ENCODE measurements around the gene FAM217B.

DNA sequence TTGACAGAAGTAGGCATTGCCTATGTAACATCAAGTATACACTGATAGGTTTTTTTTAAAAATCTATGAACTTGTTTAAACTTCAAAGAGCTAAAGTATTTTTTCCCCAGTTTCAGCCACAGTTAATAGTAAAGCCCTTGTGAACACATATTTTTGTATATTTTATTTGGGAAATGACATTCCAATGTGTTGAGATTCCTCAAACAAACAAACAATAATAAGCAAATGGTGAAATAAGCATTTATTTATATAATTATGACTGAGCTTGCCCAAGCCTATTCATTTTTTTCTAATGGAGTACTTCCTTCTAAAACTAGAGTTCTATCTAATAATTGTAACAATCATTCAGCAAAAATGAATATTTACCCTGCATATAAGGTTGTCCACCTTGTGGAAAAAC is 19.2 kb upstream of the FAM217B start:
- TF ChIP-seq, protein P1, sequence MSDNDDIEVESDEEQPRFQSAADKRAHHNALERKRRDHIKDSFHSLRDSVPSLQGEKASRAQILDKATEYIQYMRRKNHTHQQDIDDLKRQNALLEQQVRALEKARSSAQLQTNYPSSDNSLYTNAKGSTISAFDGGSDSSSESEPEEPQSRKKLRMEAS (IDR thresholded peaks at IDR 0.05; ENCODE audit: low read depth) = no peak
- TF ChIP-seq MXI1 (IDR thresholded peaks at IDR 0.05; ENCODE audit: low read depth, low read length) (no peak), SIN3A (IDR thresholded peaks at IDR 0.05; ENCODE audit: borderline replicate concordance, low read depth, low read length) (no peak), YY1 (IDR thresholded peaks at IDR 0.05; ENCODE audit: low read depth) (no peak), RFX5 (IDR thresholded peaks at IDR 0.05; ENCODE audit: low read length) (no peak), POLR2AphosphoS5 (IDR thresholded peaks at IDR 0.05; ENCODE audit: low read depth, low read length) (no peak), EZH2phosphoT487 (IDR thresholded peaks at IDR 0.05; ENCODE audit: borderline replicate concordance, low read depth) (no peak), FOXJ3 (CRISPR knock-in tag; IDR thresholded peaks at IDR 0.05) (no peak), ELF1 (IDR thresholded peaks at IDR 0.05) (no peak)
- TF ChIP-seq, protein P2, sequence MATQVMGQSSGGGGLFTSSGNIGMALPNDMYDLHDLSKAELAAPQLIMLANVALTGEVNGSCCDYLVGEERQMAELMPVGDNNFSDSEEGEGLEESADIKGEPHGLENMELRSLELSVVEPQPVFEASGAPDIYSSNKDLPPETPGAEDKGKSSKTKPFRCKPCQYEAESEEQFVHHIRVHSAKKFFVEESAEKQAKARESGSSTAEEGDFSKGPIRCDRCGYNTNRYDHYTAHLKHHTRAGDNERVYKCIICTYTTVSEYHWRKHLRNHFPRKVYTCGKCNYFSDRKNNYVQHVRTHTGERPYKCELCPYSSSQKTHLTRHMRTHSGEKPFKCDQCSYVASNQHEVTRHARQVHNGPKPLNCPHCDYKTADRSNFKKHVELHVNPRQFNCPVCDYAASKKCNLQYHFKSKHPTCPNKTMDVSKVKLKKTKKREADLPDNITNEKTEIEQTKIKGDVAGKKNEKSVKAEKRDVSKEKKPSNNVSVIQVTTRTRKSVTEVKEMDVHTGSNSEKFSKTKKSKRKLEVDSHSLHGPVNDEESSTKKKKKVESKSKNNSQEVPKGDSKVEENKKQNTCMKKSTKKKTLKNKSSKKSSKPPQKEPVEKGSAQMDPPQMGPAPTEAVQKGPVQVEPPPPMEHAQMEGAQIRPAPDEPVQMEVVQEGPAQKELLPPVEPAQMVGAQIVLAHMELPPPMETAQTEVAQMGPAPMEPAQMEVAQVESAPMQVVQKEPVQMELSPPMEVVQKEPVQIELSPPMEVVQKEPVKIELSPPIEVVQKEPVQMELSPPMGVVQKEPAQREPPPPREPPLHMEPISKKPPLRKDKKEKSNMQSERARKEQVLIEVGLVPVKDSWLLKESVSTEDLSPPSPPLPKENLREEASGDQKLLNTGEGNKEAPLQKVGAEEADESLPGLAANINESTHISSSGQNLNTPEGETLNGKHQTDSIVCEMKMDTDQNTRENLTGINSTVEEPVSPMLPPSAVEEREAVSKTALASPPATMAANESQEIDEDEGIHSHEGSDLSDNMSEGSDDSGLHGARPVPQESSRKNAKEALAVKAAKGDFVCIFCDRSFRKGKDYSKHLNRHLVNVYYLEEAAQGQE (IDR thresholded peaks at IDR 0.05; ENCODE audit: low read depth, low read length) = no peak
- TF ChIP-seq, protein P3, sequence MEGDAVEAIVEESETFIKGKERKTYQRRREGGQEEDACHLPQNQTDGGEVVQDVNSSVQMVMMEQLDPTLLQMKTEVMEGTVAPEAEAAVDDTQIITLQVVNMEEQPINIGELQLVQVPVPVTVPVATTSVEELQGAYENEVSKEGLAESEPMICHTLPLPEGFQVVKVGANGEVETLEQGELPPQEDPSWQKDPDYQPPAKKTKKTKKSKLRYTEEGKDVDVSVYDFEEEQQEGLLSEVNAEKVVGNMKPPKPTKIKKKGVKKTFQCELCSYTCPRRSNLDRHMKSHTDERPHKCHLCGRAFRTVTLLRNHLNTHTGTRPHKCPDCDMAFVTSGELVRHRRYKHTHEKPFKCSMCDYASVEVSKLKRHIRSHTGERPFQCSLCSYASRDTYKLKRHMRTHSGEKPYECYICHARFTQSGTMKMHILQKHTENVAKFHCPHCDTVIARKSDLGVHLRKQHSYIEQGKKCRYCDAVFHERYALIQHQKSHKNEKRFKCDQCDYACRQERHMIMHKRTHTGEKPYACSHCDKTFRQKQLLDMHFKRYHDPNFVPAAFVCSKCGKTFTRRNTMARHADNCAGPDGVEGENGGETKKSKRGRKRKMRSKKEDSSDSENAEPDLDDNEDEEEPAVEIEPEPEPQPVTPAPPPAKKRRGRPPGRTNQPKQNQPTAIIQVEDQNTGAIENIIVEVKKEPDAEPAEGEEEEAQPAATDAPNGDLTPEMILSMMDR (IDR thresholded peaks at IDR 0.05) = no peak
- TF ChIP-seq, protein P4, sequence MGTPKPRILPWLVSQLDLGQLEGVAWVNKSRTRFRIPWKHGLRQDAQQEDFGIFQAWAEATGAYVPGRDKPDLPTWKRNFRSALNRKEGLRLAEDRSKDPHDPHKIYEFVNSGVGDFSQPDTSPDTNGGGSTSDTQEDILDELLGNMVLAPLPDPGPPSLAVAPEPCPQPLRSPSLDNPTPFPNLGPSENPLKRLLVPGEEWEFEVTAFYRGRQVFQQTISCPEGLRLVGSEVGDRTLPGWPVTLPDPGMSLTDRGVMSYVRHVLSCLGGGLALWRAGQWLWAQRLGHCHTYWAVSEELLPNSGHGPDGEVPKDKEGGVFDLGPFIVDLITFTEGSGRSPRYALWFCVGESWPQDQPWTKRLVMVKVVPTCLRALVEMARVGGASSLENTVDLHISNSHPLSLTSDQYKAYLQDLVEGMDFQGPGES (IDR thresholded peaks at IDR 0.05; ENCODE audit: low read depth, low read length) = no peak

Measured in SK-N-SH (cell line).